HepG2 (cell line): Measurements from ENCODE around the gene GDPD5. TPM values are rescaled to one million over a fixed set of nuclear protein-coding genes. Genes with fewer than 3 reads are reported as not detected.

Experiments
- ATAC-seq: fragments of 200-7000 bp; cut with Tn5 transposase; 3 replicates; pipeline ENCODE4 v1.9.1; 2020; ENCODE audit warnings: mild to moderate bottlenecking, moderate library complexity
- BruUV-seq: library from RNA; stranded (reverse); fragments of 400-500 nt; replicated peaks from 2 replicates; lab custom pipeline; 2021; lab: Mats Ljungman, UMichigan
- CTCF ChIA-PET: fragments of 300-600 bp; formaldehyde crosslinking; extraction: SDS; loops from one replicate; lab custom pipeline; 2021; ENCODE audit warnings: low total read pairs, inconsistent platforms, low intra/inter-chr PET ratio; lab: Yijun Ruan, JAX
- POLR2A ChIA-PET: fragments of 350-600 bp; sonication (Branson Sonifier 250); formaldehyde crosslinking; loops from one replicate; lab custom pipeline; 2020; ENCODE audit warnings: antibody characterized with exemption, inconsistent platforms; lab: Yijun Ruan, JAX
- DNase-seq: peaks from one replicate; pipeline ENCODE4 v3.0.0-alpha.2; 2015; ENCODE audit warnings: low spot score
- FAIRE-seq: peaks from 3 replicates; lab custom pipeline; 2011; peaks lifted over from hg19 to GRCh38; lab: Jason Lieb, UNC
- H2AFZ ChIP-seq: one replicate; pipeline ENCODE4 v1.6.1; 2011; ENCODE audit warnings: low read length, inconsistent platforms
- H3K27ac ChIP-seq: fragments of 300-600 bp; 3 replicates; pipeline ENCODE4 v1.8.0; 2011; ENCODE audit warnings: mixed run types, mild to moderate bottlenecking, mixed read lengths, low read length, inconsistent platforms; ENCODE audit not compliant: insufficient read depth; ENCODE audit errors: extremely low read length
- H3K27me3 ChIP-seq, 2 experiments: fragments of 200-600 bp in 1 of 2; 2 replicates in 1 of 2; 3 replicates in 1 of 2; pipeline versions ENCODE4 v1.6.0 to v1.8.0; 2011; ENCODE audit warnings: low read length in 2 of 2, mild to moderate bottlenecking in 2 of 2, moderate library complexity in 2 of 2, inconsistent platforms in 1 of 2; ENCODE audit not compliant: insufficient read depth in 2 of 2, control insufficient read depth in 1 of 2
- H3K36me3 ChIP-seq, 2 experiments: fragments of 200-600 bp in 1 of 2; replicated peaks in 1 of 2; 2 replicates in 1 of 2; 3 replicates in 1 of 2; pipeline versions ENCODE4 v1.5.1 to v1.8.0; 2011; ENCODE audit warnings: low read length in 2 of 2, inconsistent platforms in 1 of 2; ENCODE audit not compliant: insufficient read depth in 2 of 2, control insufficient read depth in 1 of 2
- H3K4me1 ChIP-seq: 2 replicates; pipeline ENCODE4 v1.5.1; 2012; ENCODE audit warnings: low read length, inconsistent platforms; ENCODE audit not compliant: insufficient read depth
- H3K4me2 ChIP-seq: 2 replicates; pipeline ENCODE4 v1.6.0; 2011; ENCODE audit warnings: low read depth, low read length, inconsistent platforms
- H3K4me3 ChIP-seq, 3 experiments: fragments of 200-600 bp in 1 of 3; sonication (generic), shearing (Covaris generic) in 1 of 3; replicated peaks in 1 of 3; 2 replicates each; pipeline ENCODE4 v1.5.1; 2011 to 2016; ENCODE audit warnings: low read length in 3 of 3, inconsistent platforms in 2 of 3, low read depth in 2 of 3, mild to moderate bottlenecking in 2 of 3, control low read depth in 1 of 3, mixed read lengths in 1 of 3; ENCODE audit not compliant: insufficient read depth in 1 of 3
- H3K79me2 ChIP-seq: one replicate; pipeline ENCODE4 v1.6.1; 2011; ENCODE audit warnings: low read length, inconsistent platforms; ENCODE audit not compliant: insufficient read depth
- H3K9ac ChIP-seq: 2 replicates; pipeline ENCODE4 v1.6.0; 2011; ENCODE audit warnings: mild to moderate bottlenecking, low read depth, low read length, inconsistent platforms; ENCODE audit not compliant: insufficient read depth
- H3K9me3 ChIP-seq: 2 replicates; pipeline ENCODE4 v1.5.1; 2012; ENCODE audit warnings: mild to moderate bottlenecking, low read length
- H4K20me1 ChIP-seq: 2 replicates; pipeline ENCODE4 v1.6.0; 2011; ENCODE audit warnings: inconsistent platforms, mild to moderate bottlenecking, low read length, moderate library complexity; ENCODE audit not compliant: insufficient read depth
- ARNT ChIP-seq: fragments of 450-650 bp; IDR thresholded peaks from 2 replicates; pipeline ENCODE4 v1.6.1; 2017
- HDAC1 ChIP-seq: sonication (generic); formaldehyde crosslinking; IDR thresholded peaks from 2 replicates; pipeline ENCODE4 v1.5.1; 2020; ENCODE audit warnings: mild to moderate bottlenecking, missing genetic modification reagents
- NFRKB ChIP-seq: fragments of 450-650 bp; IDR thresholded peaks from 2 replicates; pipeline ENCODE4 v1.6.1; 2017
- ONECUT2 ChIP-seq: sonication (generic); formaldehyde crosslinking; IDR thresholded peaks from 2 replicates; pipeline ENCODE4 v1.4.0; 2020; ENCODE audit warnings: missing genetic modification reagents
- SALL1 ChIP-seq: sonication (generic); formaldehyde crosslinking; IDR thresholded peaks from 2 replicates; pipeline ENCODE4 v1.8.0; 2022; ENCODE audit warnings: mild to moderate bottlenecking, missing genetic modification reagents
- TBP ChIP-seq: sonication (generic); formaldehyde crosslinking; IDR thresholded peaks from 2 replicates; pipeline ENCODE4 v1.5.0; 2020; ENCODE audit warnings: missing genetic modification reagents
- TRIM24 ChIP-seq: sonication (generic); formaldehyde crosslinking; IDR thresholded peaks from 2 replicates; pipeline ENCODE4 v1.8.0; 2022; ENCODE audit warnings: mild to moderate bottlenecking, missing genetic modification reagents
- ZFX ChIP-seq: sonication (generic); formaldehyde crosslinking; IDR thresholded peaks from 2 replicates; pipeline ENCODE4 v1.4.0; 2020; ENCODE audit warnings: mild to moderate bottlenecking, low read depth, missing genetic modification reagents, moderate library complexity
- ZNF251 ChIP-seq: sonication (generic); formaldehyde crosslinking; IDR thresholded peaks from 2 replicates; pipeline ENCODE4 v1.9.0; 2021; ENCODE audit warnings: mild to moderate bottlenecking, missing genetic modification reagents
- ZNF557 ChIP-seq: sonication (generic); formaldehyde crosslinking; IDR thresholded peaks from 2 replicates; pipeline ENCODE4 v1.4.0; 2020; ENCODE audit warnings: missing genetic modification reagents
- ZNF790 ChIP-seq: sonication (generic); formaldehyde crosslinking; IDR thresholded peaks from 2 replicates; pipeline ENCODE4 v1.8.0; 2022; ENCODE audit warnings: missing genetic modification reagents, mild to moderate bottlenecking, borderline replicate concordance
- WGBS: methylation state at CpG from one replicate; pipeline ENCODE4 v1.1.6; 2017; ENCODE audit warnings: low lambda C conversion rate; 5-methylcytosine and 5-hydroxymethylcytosine counted together
- in situ Hi-C: cut with HindIII; loops from 2 replicates; pipeline ENCODE4 v1.10.0; 2017; ENCODE audit warnings: low pct_unique_long_range_greater_than_20kb; ENCODE audit not compliant: extremely low pct_ligation_motif_present
- intact Hi-C: fragments of 100-400 bp; cut with micrococcal nuclease; formaldehyde crosslinking; loops from one replicate; pipeline ENCODE4 v1.10.0; 2022; ENCODE audit not compliant: unreplicated experiment
- polyA plus RNA-seq, 8 experiments: library from polyadenylated mRNA; depleted of rRNA in 3 of 8; stranded (reverse) in 7 of 8; unstranded in 1 of 8; fragments of >200 nt; fragmentation: Illumina TruSeq in 4 of 8; extraction: Trizol in 4 of 8; gene quantifications; 2 replicates each; pipeline versions ENCODE4 v1.2.1 to v1.2.3, GENCODE V29; 2011 to 2016; ENCODE audit warnings: low read depth in 4 of 8, missing spikeins in 1 of 8, mixed read lengths in 1 of 8; ENCODE audit not compliant: insufficient read depth in 1 of 8
- total RNA-seq, 5 experiments: library from RNA; depleted of rRNA; stranded (reverse); fragments of >200 nt; fragmentation: Illumina TruSeq; extraction: Trizol; gene quantifications; 2 replicates each; pipeline ENCODE4 v1.2.3, GENCODE V29; 2016; ENCODE audit warnings: low read depth in 1 of 5
- TF ChIP-seq, protein P1 (sequence below): sonication (generic); formaldehyde crosslinking; IDR thresholded peaks from 2 replicates; pipeline ENCODE4 v1.5.1; 2020; ENCODE audit warnings: mild to moderate bottlenecking, missing genetic modification reagents, borderline replicate concordance
- TF ChIP-seq, protein P2 (sequence below): sonication (generic); formaldehyde crosslinking; IDR thresholded peaks from 2 replicates; pipeline ENCODE4 v1.4.0; 2020; ENCODE audit warnings: missing genetic modification reagents
- TF ChIP-seq, protein P3 (sequence below): sonication (generic); formaldehyde crosslinking; conservative IDR thresholded peaks from 2 replicates; pipeline ENCODE4 v1.4.0; 2020; ENCODE audit warnings: missing genetic modification reagents
- TF ChIP-seq, protein P4 (sequence below): sonication (generic); formaldehyde crosslinking; conservative IDR thresholded peaks from 2 replicates; pipeline ENCODE4 v1.4.0; 2020; ENCODE audit warnings: missing genetic modification reagents

GDPD5 gene
- total and polyA plus RNA-seq, 2 of the 13 experiments (the other 11 are each of a cell fraction or from before 2014, with no cell fraction given): 55.0 to 67.5 TPM

DNA sequence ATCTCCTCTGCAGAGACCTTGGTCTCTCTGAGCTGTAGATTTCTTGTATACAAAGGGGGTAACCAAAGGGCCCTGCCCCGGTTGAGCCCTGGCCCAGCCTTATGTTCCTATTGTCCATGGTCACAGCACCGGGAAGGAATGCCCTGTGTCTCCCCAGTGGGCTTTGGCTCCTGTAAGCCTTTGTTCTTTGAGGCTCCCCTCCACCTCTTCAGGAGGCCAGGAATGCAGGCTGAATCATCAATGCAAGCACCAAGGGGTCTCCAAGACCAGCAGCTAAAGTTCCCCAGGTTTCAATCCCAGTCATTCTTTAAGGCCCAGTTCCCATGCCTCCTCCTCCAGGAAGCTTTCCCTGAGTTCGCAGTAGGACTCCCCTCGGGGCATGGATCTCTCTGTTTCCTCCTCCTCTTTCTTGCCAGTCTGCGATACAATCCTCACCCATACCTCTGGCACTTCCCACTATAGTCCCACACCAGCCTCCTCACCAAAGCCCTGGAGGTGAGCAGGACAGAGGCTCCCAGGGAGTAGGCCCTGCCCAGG is 63.6 kb downstream of the GDPD5 start:
- no peak for FAIRE-seq
- POLR2A ChIA-PET: no interaction called here
- in situ Hi-C loops: no loop called here

More for the DNA sequence above, 63.6 kb downstream of the GDPD5 start:
- intact Hi-C loops: no loop called here
- H3K9me3 ChIP-seq: no peaks in the 10 kb centered on the region
- H3K4me1 ChIP-seq: peaks cover 9% of the 10 kb centered on the region; the same call in 1 of the 2 replicates
- H3K27me3 ChIP-seq: no peaks in the 10 kb centered on the region
- no peaks in the 10 kb centered on the region for H3K79me2 ChIP-seq
- no peaks in the 10 kb centered on the region for H4K20me1 ChIP-seq
- no peak overlapping the region for H3K4me2 ChIP-seq
- DNase-seq (no peak), ATAC-seq (no peak; the same call in 2 of the 3 replicates)
- H3K27ac ChIP-seq: no peak overlapping the region
- no TSS peak for BruUV-seq
- CTCF ChIA-PET: no interaction called here
- no peak overlapping the region for H3K4me3 ChIP-seq
- peaks cover 33 to 73% of the 10 kb centered on the region in 2 experiments for H3K36me3 ChIP-seq
- H3K9ac ChIP-seq: no peak overlapping the region
- TF ChIP-seq ZNF790 (no peak), ARNT (no peak), ZFX (CRISPR knock-in tag) (no peak), ONECUT2 (CRISPR knock-in tag) (no peak), SALL1 (CRISPR knock-in tag) (no peak), TBP (CRISPR knock-in tag) (no peak), NFRKB (no peak), ZNF251 (CRISPR knock-in tag) (no peak), TRIM24 (CRISPR knock-in tag) (no peak), HDAC1 (CRISPR knock-in tag) (no peak), ZNF557 (no peak)
- TF ChIP-seq, protein P1, sequence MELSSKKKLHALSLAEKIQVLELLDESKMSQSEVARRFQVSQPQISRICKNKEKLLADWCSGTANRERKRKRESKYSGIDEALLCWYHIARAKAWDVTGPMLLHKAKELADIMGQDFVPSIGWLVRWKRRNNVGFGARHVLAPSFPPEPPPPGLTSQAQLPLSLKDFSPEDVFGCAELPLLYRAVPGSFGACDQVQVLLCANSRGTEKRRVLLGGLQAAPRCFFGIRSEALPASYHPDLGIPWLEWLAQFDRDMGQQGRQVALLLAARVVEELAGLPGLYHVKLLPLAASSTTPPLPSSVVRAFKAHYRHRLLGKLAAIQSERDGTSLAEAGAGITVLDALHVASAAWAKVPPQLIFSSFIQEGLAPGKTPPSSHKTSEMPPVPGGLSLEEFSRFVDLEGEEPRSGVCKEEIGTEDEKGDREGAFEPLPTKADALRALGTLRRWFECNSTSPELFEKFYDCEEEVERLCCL: no peak
- TF ChIP-seq, protein P2, sequence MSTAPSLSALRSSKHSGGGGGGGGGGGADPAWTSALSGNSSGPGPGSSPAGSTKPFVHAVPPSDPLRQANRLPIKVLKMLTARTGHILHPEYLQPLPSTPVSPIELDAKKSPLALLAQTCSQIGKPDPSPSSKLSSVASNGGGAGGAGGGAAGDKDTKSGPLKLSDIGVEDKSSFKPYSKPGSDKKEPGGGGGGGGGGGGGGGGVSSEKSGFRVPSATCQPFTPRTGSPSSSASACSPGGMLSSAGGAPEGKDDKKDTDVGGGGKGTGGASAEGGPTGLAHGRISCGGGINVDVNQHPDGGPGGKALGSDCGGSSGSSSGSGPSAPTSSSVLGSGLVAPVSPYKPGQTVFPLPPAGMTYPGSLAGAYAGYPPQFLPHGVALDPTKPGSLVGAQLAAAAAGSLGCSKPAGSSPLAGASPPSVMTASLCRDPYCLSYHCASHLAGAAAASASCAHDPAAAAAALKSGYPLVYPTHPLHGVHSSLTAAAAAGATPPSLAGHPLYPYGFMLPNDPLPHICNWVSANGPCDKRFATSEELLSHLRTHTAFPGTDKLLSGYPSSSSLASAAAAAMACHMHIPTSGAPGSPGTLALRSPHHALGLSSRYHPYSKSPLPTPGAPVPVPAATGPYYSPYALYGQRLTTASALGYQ: no peak
- TF ChIP-seq, protein P3, sequence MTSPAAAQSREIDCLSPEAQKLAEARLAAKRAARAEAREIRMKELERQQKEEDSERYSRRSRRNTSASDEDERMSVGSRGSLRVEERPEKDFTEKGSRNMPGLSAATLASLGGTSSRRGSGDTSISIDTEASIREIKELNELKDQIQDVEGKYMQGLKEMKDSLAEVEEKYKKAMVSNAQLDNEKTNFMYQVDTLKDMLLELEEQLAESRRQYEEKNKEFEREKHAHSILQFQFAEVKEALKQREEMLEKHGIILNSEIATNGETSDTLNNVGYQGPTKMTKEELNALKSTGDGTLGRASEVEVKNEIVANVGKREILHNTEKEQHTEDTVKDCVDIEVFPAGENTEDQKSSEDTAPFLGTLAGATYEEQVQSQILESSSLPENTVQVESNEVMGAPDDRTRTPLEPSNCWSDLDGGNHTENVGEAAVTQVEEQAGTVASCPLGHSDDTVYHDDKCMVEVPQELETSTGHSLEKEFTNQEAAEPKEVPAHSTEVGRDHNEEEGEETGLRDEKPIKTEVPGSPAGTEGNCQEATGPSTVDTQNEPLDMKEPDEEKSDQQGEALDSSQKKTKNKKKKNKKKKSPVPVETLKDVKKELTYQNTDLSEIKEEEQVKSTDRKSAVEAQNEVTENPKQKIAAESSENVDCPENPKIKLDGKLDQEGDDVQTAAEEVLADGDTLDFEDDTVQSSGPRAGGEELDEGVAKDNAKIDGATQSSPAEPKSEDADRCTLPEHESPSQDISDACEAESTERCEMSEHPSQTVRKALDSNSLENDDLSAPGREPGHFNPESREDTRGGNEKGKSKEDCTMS (CRISPR knock-in tag): no peak
- TF ChIP-seq, protein P4, sequence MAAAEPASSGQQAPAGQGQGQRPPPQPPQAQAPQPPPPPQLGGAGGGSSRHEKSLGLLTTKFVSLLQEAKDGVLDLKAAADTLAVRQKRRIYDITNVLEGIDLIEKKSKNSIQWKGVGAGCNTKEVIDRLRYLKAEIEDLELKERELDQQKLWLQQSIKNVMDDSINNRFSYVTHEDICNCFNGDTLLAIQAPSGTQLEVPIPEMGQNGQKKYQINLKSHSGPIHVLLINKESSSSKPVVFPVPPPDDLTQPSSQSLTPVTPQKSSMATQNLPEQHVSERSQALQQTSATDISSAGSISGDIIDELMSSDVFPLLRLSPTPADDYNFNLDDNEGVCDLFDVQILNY (CRISPR knock-in tag): no peak
- no peak overlapping the region for H2AFZ ChIP-seq
- 94% methylated on average over 4 of the region's 5 CpGs for WGBS
